TTC549 (cell line): ENCODE results near the gene MEX3D.
"Not testable (repeated sequence)": the region's sequence is repeated elsewhere in the genome, so short reads cannot be mapped to it uniquely, and the experiment has no call there.

Experiments used
- FAIRE-seq: peaks from 2 replicates; lab custom pipeline; 2012; peaks lifted over from hg19 to GRCh38; lab: Jason Lieb, UNC

Gene MEX3D

DNA sequence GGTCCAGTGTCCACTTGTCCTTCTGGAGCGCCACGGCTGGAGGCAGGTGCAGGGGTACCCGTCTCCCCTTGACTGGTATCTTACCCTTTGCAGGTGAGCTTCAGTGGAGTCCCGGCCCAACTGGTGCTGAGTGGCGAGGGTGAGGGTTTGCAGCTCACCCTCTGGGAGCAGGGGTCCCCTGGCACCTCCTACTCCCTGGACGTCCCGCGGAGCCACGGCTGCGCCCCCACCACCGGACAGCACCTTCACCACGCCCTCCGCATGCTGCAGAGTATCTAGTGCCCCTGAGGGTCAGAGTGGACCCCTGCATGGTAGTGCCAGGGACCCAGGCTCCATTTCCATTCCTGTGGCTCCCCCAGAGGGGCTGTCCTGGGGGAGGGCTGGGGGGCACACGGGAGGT is 33.2 kb downstream of the MEX3D start:
- no peak for FAIRE-seq

DNA sequence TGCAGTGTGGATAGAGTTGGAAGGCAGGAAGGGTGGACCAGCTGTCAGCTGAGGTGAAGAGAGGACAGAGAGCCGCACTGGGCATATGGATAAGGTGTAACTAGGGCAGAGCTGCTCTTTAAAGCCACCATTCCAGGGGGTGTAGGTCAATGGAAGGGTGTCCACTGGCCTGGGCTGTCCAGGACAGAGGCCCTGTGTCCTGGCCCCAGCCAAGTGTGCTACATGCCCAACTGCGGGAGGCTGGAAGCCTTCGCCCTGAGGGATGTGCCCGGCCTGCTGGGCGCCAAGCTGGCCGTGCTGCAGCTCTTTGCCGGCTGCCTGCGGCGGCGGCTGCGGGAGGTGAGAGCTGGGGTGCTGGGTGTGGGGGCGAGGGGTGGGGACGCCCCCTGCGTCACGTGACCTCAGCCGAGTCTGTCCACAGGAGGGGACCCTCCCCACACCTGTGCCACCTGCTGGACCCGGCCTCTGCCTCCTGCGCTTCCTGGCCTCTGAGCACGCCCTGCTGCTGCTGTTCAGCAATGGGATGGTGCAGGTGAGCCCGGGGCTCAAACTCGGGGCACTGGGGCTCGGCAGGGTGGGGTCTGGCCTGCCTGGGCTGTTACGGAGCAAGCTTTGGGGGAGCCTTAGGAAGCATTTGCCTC is 34.5 kb downstream of the MEX3D start:
- no peak for FAIRE-seq

DNA sequence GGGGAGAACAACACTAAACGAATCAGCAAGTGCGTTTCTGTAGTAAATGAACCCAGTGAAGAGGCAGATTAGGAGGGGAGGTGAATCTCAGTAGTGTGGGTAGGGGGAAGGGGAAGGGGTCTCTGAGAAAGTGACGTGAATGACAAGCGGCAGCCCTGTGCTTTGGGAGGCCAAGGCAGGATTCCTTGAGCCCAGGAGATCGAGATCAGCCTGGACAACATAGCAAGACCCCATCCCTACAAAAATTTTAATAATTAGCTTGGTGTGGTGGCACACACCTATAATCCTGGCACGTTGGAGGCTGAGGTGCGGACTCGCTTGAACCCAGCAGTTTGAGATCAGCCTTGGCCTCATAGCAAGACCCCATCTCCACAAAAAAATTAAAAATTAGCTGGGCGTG is 36.1 kb downstream of the MEX3D start:
- FAIRE-seq: no peak

DNA sequence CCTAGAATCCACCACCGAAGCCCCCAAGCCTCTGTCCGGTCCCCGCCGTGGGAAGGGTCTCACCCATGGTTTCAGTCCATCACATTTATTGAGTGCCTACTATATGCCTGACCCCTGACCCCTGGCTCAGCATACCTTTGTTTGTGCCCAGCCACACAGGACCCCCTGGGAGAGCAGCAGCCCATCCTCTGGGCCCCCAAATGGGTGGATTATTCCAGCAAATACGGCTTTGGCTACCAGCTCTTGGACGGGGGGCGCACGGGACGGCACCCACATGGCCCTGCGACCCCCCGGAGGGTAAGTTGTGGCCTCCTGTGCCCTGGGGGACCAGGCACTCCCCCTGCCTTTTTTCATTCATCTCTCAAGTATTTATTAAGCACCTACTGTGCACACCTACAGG is 36.5 kb downstream of the MEX3D start:
- no peak for FAIRE-seq

DNA sequence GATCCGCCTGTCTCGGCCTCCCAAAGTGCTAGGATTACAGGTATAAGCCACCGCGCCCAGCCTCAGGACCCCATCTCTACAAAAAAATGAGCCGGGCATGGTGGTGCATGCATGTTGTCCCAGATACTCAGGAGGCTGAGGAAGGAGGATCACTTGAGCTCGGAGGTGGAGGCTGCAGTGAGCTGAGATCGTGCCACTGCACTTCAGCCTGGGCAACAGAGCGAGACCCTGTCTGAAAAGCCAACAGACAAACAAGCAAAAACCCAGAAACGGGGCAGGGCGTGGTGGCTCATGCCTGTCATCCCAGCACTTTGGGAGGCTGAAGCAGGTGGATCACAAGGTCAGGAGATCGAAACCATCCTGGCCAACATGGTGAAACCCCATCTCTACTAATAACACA is 37.3 kb downstream of the MEX3D start:
- not testable (repeated sequence) for FAIRE-seq

DNA sequence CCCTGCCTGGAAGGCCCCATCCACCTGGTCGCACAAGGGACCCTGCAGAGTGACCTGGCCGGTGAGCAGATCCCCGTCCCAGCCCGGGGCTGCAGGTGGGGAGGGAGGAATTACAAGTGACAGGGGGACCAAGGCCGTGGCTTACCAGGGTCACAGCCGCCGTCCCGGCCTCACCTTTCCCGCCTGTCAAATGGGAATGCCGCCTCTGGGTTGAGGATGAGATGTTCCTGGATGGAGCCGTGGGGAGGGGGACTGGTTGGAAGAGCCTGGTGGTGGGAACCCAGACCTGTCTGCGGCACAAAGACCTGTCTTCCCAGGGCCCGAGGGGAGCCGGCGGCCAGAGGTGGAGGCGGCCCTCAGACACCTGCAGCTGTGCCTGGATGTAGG is 38.7 kb downstream of the MEX3D start:
- no peak for FAIRE-seq

DNA sequence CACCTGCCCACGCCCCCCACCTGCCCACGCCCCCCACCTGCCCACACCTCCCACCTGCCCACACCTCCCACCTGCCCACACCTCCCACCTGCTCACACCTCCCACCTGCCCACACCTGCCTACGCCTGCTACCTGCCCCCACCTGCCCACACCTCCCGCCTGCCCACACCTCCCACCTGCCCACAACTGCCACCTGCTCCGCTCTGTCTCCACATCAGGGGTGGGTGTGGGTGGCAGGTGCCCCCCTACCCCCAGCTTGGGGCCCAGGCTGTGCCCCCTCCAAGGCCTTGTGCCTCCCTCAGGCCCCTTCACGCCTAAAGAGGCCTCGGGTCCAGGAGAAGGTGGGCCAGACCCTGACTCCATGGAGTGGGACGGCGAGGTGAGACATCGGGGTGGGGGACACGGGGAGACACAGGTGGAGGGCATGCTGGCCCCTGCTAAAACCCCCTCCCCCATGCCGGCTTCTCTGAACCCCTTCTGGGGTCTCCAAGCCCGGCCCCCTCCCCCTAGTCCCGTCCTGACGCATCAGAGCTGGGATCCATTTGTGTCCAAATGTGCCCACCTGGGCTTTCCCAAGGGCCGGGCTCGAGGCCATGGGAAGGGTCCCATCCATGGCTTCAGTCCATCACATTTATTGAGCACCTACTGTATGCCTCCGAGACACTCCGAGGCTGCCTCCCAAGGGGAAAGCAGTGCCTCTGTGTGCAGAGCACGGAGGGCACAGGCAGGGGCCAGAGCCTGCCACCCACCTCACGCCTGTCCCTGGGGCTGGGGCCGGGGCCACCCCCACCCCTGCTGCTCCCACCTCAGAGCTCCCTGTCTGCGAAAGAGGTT is 39.3 kb downstream of the MEX3D start:
- FAIRE-seq: no peak

DNA sequence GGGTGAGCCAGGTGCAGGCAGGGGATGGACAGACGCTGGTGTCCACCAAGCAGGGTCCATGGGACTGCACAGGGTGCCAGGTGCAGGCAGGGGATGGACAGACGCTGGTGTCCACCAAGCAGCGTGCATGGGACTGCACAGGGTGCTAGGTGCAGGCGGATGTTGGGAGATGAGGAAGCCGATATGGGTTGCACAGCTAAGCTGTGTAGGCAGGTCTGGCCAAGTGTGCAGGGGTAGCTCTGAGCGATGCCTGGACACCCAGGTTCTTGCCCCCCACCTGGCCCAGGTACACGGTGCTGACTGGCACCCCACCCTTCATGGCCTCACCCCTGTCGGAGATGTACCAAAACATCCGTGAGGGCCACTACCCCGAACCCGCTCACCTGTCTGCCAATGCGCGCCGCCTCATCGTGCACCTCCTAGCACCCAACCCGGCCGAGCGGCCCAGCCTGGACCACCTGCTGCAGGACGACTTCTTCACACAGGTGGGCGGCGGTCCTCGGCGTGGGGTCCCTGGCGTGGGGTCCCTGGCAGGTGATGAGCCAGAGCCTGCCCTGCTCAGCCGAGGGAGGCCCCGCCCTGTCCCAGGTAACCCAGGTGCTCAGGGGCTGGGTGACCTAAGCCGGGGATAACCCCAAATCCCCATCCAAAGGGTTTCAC is 40.3 kb downstream of the MEX3D start:
- no peak for FAIRE-seq

DNA sequence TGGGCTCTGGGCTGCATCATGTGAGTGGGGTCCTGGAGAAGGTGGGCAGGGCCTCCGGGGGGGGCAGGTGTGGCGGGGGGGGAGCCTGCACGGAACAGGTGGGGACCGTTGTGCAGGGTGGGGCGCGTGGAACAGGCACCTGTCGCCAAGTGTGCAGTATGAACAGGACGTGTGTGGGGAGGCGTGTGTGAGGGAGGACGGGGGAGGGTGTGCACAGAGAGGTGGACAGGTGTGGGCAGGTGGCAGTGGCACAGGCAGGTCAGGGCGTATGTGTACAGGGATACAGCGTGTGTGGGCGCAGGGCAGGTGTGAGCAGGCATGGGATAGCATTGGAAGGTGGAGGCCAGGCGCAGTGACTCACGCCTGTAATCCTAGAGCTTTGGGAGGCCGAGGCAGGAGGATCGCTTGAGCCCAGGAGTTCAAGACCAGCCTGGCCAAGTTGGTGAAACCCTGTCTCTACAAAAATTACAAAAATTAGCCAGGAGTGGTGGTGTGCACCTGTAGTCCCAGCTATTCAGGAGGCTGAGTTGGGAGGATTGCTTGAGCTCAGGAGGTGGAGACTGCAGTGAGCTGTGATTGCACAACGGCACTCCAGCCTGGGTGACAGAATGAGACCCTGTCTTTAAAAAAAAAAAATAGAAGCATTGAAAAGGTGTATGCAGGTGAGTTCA is 41.0 kb downstream of the MEX3D start:
- no peak for FAIRE-seq

DNA sequence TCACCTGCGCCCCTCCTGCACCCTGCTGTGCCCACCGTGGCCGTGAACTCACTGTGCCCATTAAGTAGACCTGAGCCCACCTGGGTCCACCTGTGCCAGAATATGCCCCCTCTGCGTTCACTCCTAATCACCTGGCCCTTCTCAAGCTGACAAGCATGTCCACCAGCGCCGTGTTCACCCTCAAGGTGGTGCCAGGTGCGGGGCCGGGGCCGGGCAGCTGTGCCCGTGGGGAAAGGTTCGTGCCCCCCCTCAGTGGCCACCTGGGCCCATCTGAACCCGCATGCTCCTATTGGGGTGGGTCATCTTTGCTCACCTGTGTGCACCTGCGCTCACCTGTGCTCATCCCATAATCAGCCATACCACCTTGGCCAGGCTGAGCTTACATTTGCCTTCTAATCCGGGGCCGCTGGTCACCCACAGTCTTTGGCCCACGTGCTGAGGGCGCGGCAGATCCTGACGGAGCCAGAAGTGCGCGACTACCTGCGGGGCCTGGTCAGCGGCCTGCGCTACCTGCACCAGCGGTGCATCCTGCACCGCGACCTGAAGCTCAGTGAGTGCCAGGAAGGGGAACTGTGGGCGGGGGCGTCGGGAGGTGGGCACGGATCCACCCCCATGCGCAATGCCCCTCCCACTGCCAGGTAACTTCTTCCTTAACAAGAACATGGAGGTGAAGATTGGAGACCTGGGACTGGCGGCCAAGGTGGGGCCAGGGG is 41.9 kb downstream of the MEX3D start:
- FAIRE-seq: no peak

DNA sequence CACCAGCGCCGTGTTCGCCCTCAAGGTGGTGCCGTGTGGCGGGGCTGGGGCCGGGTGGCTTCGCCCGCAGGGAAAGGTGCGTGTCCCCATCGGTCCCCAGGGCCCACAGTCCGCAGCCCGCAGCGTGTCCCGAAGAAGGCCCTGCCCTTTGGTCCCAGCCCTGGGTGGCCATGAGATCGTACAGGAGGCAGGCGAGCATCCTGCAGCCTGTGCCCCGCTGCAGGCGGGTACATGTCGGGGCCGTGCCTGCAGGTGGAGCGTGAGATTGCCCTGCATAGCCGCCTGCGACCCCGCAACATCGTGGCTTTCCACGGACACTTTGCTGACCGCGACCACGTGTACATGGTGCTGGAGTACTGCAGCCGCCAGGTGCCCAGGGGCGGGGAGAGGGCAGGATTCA is 42.8 kb downstream of the MEX3D start:
- no peak for FAIRE-seq

DNA sequence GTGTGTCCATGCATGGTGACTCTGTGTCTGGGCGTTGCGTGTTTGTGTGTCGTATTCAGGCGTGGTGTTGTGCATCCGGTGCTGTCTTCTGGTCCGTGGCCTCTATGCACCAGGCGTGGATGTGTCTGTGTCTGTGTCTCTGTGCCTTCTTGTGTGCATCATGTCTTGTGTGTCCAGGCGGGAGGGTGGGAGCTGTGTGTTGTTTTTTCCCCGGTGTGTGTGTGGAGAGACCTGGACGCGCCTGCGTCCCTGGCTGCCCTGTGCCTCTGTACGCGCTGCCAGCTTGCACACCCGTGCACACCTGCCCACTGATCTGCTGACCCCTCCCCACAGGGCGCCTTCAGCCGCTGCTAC is 43.2 kb downstream of the MEX3D start:
- no peak for FAIRE-seq

DNA sequence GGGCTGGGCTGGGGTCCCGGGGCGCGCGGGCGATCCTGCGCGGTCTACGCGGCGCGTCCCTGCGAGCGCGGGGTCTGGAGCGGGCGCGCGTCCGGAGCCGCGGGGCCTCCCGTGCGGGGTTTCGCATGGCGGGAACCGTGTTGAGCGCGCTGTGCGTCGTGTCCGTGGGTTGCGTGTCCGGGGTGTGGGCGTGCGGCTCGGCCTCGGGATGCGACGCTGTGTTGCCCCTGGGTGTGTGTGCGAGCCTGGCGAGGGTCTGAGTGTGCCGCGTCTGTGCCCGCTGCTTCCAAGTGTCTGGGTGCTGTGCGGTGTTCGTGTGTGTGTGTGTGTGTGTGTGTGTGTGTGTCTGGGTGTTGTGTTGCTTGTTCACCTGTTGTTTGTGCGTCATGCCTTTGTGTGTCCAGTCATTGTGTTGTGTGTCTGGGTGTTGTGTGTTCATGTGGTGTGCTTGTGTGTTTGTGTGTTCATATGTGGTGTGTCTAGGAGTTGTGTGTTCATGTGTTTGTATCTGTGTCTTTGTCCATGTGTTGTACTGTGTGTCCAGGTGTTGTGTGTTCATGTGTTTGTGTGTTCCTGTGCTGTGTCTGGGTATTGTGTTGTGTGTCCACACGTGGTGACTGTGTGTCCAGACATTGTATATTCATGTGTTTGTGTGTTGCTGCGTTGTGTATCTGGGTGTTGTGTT is 43.7 kb downstream of the MEX3D start:
- no peak for FAIRE-seq

DNA sequence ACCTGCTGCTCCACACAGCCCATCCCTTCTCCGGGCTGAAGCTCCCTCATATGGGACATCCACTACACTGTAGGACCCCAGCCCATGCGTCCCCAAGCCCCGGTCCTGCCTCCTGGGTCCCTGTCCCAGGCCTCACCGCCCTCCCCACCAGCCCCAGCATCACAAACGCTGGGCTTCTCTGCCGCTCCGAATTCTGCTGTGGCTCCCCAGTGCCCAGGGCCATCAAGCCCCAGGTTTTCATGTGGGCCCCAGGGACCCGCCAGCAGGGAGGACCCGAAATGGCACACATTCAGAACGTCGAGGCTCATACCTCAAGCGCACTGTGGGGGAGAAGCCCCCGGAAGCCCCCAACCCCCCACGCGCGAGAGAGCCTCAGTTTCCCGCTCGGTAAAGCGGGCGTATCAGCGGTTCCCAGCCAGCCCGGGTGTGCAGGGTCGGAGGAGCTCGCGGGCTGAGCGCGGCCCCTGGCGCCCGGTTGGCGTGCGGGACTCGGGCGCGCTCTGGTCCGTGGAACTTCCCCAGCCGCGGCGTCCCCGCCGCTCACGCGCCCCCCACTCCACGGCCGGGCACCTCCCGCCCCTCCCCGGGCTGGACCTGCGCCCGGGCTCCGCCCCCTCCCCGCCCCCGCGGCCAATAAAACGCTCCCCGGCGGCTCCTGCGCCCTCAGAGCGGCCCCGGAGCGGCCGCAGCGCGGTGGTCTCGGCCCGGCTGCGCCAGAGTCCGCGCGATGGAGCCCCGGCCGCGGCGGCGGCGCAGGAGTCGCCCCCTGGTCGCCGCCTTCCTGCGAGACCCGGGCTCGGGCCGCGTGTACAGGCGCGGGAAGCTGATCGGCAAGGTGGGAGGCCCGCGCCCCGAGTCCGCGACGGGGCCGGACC is 44.5 kb downstream of the MEX3D start, which contains the start of gene PLK5:
Gene PLK5 (plus strand): TSS at position 666 of the 875 bp plus-strand sequence. CDS start 2,920 bp downstream, outside the sequence.
- no peak for FAIRE-seq

DNA sequence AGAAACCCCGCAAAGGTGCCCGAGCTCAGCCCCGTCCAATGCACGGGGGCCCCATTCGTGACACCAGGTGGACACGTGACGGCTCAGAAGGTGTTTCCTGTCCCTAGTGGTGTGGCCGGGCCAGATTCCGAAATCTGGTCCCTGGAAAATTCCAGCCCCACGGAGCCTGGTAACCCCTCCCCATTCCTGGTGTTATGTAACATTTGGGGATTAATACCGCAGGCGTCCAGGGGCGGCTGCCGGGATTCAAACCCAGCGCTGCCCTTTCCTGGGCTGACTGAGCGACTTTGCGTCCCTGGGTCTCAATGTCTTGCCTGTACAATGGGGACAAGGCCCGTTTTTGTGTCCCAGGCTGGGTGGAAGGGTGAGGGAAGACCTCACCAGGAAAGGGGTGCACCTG is 45.3 kb downstream of the MEX3D start:
- no peak for FAIRE-seq

DNA sequence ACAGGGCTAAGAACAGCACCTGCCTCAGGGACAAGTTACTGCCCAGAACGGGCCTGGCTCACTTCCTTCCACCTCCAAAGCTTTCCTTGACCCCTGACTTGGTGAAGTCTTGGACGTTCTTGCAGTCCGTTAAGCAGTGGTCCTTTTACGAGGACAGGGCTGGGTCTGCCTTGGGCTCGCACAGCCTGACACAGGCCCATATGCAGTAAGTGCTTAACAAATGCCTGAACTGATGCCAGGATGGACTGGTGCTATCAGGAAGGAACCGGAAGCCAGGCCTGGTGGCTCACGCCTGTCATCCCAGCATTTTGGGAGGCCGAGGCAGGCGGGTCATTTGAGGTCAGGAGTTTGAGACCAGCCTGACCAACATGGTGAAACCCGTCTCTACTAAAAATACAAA is 46.1 kb downstream of the MEX3D start:
- no peak for FAIRE-seq

DNA sequence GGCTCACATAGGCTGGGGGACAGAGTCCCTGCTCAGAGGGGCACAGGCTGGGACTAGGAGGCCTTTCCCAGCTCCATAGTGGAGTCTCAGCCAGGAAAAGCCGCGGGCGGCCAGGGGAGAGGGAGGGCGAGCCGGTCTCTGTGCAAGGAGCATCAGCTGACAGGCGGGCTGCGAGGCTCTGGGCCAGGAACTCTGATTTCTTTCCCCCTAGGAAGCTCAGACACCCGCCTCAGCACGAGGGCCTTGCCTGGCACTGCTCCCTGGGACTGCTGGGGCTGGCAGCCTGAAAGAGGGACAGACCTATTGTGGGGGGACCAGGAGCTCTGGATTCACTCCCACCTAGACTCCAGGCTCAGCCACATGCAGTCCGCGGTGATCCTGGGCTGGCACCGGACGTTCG is 46.5 kb downstream of the MEX3D start:
- no peak for FAIRE-seq

DNA sequence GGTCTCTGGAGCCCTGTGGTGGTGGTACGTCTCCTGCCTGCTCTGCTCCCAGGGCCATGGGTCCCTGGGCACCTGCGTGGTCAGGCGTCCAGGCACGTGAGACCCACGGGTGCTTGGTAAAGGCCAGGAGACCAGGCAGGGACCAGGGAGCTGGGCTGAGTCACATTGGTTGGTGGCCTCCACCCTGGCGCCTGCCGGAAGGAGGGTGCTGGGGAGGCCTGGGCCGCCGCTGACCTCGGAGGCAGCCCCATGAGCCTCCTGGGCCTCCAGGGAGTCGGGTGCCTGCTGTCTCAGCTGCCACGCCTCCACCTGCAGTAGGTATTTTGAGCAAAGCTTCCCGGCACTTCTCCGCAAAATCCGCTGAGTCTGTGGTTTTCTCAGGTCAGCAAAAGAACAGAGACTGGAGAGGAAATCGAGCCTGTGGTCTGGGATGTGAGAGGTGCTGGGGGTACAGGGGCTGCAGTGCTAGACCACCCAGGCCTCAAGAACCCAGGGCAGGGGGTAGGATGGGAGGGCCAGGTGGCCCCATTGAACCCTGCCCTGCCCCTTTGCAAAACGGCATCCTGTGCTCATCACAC is 47.8 kb downstream of the MEX3D start:
- no peak for FAIRE-seq

DNA sequence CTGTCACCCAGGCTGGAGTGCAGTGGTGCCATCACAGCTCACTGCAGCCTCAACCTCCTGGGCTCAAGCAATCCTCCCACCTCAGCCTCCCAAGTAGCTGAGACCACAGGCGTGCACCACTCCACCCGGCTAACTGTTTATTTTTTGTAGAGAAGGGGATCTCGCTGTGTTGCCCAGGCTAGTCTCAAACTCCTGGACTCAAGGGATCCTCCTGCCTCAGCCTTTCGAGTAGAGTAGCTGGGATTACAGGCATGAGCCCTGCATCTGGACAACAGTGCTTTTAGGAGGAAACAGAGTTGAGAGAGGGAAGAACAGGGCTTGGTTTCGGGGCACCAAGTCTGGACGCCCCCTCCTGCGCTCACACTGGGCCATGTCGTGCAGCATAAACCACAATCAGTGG is 48.3 kb downstream of the MEX3D start:
- not testable (repeated sequence) for FAIRE-seq

DNA sequence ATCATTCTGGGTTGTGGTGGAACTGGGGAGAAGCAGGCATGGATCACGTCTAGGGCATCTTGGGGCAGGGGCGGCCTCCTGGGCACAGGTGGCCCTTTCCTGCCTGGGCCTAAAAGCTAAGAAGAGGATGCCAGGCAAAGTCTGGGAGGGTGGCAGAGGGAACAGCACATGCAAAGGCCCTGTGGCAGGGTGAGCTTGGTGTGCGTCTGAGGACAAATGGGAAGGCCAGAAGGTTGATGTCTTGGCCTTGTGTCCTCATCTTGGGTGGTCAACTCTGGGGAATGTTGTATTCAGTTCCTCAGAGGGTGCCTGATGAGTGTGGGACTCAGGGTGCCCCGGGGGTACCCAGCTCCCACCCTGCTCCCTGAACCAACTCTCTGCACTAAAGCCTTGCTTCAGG is 49.7 kb downstream of the MEX3D start:
- FAIRE-seq: no peak
